Memory B cell (primary cell): Measurements from ENCODE around the gene THAP5.
"Not testable (repeated sequence)": the region's sequence is repeated elsewhere in the genome, so short reads cannot be mapped to it uniquely, and the experiment has no call there.

Experiments
- ATAC-seq: fragments of 150-1000 bp; cut with Tn5 transposase; 2 replicates; pipeline ENCODE4 v1.10.0; 2021; ENCODE audit warnings: low read depth, mild to moderate bottlenecking, moderate library complexity
- DNase-seq, 2 donors: peaks; one replicate each; pipeline ENCODE4 v3.0.0; 2022; ENCODE audit warnings: low spot score in 2 of 2
- H3K27ac Mint-ChIP-seq: one replicate; pipeline ENCODE4 v1.8.0; 2022; ENCODE audit warnings: mild to moderate bottlenecking, moderate library complexity, mixed read lengths
- H3K27me3 Mint-ChIP-seq: one replicate; pipeline ENCODE4 v1.8.0; 2022; ENCODE audit warnings: mixed read lengths
- H3K36me3 Mint-ChIP-seq: one replicate; pipeline ENCODE4 v1.8.0; 2022; ENCODE audit warnings: mild to moderate bottlenecking, mixed read lengths
- H3K4me1 Mint-ChIP-seq: one replicate; pipeline ENCODE4 v1.8.0; 2022; ENCODE audit warnings: mixed read lengths
- H3K4me3 Mint-ChIP-seq: one replicate; pipeline ENCODE4 v1.8.0; 2022; ENCODE audit warnings: mild to moderate bottlenecking, moderate library complexity, mixed read lengths
- H3K9me3 Mint-ChIP-seq: one replicate; pipeline ENCODE4 v1.8.0; 2022; ENCODE audit warnings: mixed read lengths

Gene THAP5

DNA sequence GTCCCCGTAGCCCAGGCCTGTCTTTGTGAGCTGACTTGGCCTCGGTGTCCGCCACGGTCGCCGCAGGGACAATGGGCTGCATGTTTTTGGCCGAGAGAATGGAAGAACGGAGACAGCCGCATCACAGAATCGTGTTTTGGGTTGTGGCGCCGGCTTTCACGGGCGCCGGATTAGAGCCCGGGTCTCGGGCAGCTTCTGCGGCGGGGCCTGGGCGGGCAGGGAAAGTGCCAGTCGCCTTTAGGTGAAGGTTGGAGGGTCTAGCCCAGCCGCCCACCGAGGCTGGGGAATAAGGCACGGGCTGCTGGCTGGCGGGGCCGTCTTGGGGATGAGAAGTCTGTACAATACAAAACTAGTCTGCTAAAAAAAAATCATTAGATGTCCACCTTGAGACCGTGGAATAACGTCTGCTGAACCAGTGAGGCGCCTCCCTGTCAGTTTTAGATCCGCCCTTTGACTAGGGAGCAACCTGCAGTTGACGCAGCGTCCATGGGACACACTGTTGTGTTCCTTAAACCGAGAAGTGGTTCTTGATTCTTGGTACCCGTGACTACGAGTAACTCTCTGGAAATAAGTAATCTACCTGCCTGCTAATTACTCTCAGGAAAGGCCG, 745 bp upstream of the THAP5 start:
- Mint-ChIP-seq H3K4me1 (peaks cover 16% of the 10 kb centered on the region), H3K36me3 (peaks cover 17% of the 10 kb centered on the region), H3K9me3 (peaks cover 2% of the 10 kb centered on the region), H3K27ac (peak overlapping the region; percentile 99), H3K27me3 (no peaks in the 10 kb centered on the region), H3K4me3 (peak overlapping the region; percentile 92)
- peak; percentile 39 to 44 for DNase-seq
- ATAC-seq: peak; percentile 12

DNA sequence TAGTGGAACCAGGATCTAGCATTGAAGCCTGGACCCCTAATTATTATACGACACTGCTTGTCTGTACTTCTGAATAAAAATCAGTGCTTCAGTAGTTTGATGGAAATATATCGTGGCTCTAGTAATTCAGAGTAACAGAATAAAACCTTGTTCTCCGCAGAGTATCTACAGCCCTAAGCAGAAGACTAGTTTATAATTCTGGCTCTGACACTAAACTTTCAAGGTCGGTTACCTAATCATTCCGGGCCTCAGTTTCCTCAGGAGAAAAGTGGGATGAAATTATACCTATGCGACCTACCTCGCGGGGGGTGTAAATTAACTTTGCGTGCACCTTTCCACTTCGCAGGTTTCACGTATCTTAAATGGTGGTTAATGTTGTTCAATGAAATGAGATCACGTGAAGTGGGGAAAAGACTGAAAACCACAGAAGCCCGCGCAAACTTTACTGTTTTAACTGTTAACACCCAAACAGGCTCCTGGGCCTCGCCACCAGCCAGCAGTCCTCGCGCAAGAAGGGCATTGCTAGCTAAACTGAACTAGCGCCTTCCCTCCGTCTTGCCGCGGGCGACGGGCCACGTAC, 615 bp downstream of the THAP5 start:
- Mint-ChIP-seq H3K27me3 (no peaks in the 10 kb centered on the region), H3K27ac (peak overlapping the region; percentile 99), H3K4me3 (peak overlapping the region; percentile 92), H3K4me1 (peaks cover 14% of the 10 kb centered on the region), H3K36me3 (peaks cover 18% of the 10 kb centered on the region), H3K9me3 (peaks cover 2% of the 10 kb centered on the region)
- ATAC-seq (peak; percentile 13), DNase-seq (no peak)

DNA sequence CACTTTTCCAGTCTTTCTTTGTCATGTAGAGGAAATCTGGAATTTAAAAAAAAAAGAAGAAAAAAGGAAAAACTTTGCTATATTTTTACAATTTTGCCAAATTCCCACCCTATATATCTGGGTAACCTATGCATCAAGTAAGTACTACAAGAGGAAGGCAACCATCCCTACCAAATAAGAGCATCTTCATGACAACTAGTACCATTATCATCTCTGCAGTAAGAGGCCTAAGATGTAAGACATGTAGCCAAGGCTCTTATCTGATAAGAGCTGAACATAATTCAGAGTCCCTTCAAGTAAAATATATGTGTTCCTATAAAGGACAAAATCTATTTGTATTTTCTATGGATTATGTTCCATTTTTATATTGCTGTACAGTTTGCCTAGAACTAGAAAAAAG, 3.5 kb downstream of the THAP5 start:
- ATAC-seq (no peak), DNase-seq (no peak)
- Mint-ChIP-seq H3K27me3 (no peaks in the 10 kb centered on the region), H3K4me1 (peaks cover 10% of the 10 kb centered on the region), H3K27ac (peak overlapping the region; percentile 53), H3K4me3 (no peak overlapping the region), H3K9me3 (peaks cover 2% of the 10 kb centered on the region), H3K36me3 (peaks cover 20% of the 10 kb centered on the region)

DNA sequence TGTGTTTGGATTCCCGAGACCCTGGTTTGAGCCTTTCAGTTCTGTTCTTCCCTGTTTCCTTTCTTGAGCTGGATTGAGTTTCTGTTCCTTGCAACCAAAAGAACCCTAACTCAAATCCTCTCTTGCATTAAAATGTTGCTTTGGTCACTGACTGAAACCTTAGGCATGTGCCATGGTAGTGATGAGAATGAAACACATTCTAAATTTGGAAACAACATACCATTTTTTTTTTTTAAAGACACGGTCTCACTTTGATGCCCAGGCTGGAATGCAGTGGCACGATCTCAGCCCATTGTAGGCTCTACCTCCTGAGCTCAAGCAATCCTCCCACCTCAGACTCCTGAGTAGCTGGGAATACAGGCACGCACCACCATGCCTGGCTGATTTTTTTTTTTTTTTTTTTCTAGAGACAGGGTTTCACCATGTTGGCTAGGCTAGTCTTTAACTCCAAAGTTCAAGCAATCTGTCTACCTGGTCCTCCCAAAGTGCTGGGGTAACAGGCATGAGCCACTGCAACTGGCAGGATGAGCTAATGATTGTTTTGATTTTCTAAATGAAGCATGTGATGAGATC, 8.4 kb downstream of the THAP5 start:
- Mint-ChIP-seq H3K4me1 (peaks cover 7% of the 10 kb centered on the region), H3K27me3 (no peaks in the 10 kb centered on the region), H3K27ac (no peak overlapping the region), H3K36me3 (peaks cover 34% of the 10 kb centered on the region), H3K9me3 (peaks cover 11% of the 10 kb centered on the region), H3K4me3 (no peak overlapping the region)
- ATAC-seq (no peak), DNase-seq (no peak)

DNA sequence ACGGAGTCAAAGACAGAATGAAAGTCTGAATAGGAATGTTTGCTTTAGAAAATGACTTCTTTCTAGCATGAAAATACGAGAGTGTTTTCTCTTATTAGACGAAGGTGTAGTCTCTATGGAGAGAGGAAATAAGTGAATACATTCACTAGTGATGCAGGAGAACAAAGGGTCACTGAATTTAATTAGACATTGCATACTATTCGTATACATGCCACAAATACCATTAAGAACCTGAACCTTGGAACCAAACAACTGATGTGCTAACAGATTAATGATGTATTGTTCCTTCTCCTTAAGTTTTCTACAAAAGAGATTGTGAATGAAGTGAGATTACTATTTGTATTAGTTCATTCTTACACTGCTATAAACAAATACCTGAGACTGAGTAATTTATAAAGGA, 10.3 kb downstream of the THAP5 start:
- H3K27me3 Mint-ChIP-seq: no peaks in the 10 kb centered on the region
- H3K27ac Mint-ChIP-seq: peak overlapping the region; percentile 75
- H3K4me1 Mint-ChIP-seq: peaks cover 9% of the 10 kb centered on the region
- H3K4me3 Mint-ChIP-seq: no peak overlapping the region
- H3K36me3 Mint-ChIP-seq: peaks cover 22% of the 10 kb centered on the region
- H3K9me3 Mint-ChIP-seq: peaks cover 11% of the 10 kb centered on the region
- DNase-seq (no peak), ATAC-seq (no peak)

DNA sequence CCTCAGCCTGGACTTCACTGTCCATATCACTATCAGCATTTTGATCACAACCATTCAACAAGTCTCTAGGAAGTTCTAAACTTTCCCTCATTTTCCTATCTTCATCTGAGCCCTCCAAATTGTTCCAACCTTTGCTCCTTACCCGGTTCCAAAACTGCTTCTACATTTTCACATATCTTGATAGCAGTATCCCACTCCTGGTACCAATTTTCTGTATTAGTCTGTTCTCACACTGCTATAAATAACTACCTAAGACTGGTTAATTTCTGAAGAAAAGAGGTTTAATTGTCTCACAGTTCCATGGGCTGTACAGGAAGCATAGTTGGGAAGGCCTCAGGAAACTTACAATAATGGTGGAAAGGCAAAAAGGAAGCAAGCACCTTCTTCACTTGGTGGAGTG, 11.9 kb downstream of the THAP5 start:
- Mint-ChIP-seq H3K4me3 (no peak overlapping the region), H3K36me3 (peaks cover 22% of the 10 kb centered on the region), H3K4me1 (peaks cover 17% of the 10 kb centered on the region), H3K27me3 (no peaks in the 10 kb centered on the region), H3K9me3 (peaks cover 11% of the 10 kb centered on the region), H3K27ac (no peak overlapping the region)
- DNase-seq (no peak), ATAC-seq (no peak)

DNA sequence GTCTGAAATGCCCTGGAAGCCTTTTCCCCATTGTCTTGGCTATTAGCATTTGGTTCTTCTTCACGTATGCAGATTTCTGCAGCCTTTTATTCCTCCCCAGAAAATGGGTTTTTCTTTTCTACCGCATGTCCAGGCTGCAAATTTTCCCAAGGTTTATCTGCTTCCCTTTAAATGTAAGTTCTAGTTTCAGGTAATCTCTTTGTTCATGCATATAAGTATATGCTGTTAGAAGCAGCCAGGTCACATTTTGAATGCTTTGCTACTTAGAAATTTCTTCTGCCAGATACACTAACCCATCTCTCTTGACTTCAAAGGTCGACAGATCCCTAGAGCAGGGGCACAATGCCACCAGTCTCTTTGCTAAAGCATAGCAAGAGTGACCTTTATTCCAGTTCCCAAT, 12.3 kb downstream of the THAP5 start:
- ATAC-seq (no peak), DNase-seq (no peak)
- no peak overlapping the region for H3K4me3 Mint-ChIP-seq
- peaks cover 11% of the 10 kb centered on the region for H3K9me3 Mint-ChIP-seq
- peaks cover 21% of the 10 kb centered on the region for H3K4me1 Mint-ChIP-seq
- H3K36me3 Mint-ChIP-seq: peaks cover 22% of the 10 kb centered on the region
- no peak overlapping the region for H3K27ac Mint-ChIP-seq
- H3K27me3 Mint-ChIP-seq: no peaks in the 10 kb centered on the region

DNA sequence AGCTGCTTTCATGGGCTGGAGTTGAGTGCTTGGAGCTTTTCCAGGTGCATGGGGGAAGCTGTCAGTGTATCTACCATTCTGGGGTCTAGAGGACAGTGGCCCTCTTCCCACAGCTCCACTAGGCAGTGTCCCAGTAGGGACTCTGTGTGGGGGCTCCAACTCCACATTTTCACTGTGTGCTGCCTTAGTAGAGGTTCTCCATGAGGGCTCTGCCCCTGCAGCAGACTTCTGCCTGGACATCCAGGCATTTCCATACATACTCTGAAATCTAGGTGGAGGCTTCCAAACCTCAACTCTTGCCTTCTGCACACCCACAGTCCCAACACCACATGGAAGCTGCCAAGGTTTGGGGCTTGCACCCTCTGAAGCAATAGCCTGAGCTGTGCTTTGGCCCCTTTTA, 12.8 kb downstream of the THAP5 start:
- H3K4me3 Mint-ChIP-seq, ATAC-seq, H3K27me3 Mint-ChIP-seq, DNase-seq, H3K27ac Mint-ChIP-seq: not testable (repeated sequence)
- Mint-ChIP-seq H3K9me3 (peaks cover 11% of the 10 kb centered on the region), H3K36me3 (peaks cover 22% of the 10 kb centered on the region), H3K4me1 (peaks cover 26% of the 10 kb centered on the region)

DNA sequence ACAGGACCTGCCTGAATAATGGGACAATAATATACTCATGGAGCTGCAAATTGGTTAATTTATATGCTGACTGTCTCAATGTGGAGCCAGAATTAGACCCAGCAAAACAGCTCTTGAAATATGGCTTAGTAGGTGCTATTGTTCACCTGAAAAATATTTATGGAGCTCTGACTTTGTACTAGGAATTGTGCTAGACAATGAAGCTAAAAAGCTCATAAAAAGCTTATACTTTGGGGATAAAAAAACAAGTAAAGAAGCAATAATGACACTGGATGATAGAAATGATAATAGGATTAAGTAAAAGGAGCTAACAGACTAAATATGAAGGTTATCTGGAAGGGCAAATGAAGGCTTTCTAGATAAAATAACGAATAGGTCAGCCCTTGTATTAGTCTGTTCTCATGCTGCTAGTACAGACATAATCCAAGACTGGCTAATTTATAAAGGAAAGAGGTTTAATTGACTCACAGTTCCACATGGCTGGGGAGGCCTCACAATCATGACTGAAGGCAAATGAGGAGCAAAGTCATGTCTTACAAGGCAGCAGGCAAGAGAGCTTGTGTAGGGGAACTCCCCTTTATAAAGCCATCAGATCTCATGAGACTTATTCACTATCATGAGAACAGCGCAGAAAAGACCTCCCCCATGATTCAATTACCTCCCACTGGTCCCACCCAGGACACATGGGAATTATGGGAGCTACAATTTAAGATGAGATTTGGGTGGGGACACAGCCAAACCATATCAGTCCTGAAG, 21.2 kb downstream of the THAP5 start:
- peaks cover 19% of the 10 kb centered on the region for H3K4me1 Mint-ChIP-seq
- ATAC-seq, H3K9me3 Mint-ChIP-seq, DNase-seq, H3K27ac Mint-ChIP-seq, H3K27me3 Mint-ChIP-seq, H3K4me3 Mint-ChIP-seq, H3K36me3 Mint-ChIP-seq: not testable (repeated sequence)

DNA sequence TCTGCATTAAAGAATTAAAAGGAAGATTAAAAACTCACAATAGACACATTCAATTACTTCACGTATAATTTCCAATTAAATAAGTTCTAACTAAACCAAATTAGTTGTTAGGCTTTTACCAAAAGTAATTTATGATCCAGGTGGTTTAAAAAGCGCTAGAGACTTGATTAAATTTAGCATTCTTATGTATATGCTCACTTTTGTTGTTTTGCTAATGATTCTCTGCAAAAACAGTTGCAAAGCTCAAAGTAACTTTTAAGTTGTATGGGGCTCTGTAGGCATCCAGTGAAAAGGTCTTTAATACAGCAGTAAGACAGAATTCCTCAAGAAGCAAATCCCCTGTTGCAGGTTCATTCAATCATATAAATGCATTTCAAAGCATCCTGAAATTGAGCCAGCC, 28.0 kb downstream of the THAP5 start:
- Mint-ChIP-seq H3K4me1 (peaks cover 8% of the 10 kb centered on the region), H3K9me3 (no peaks in the 10 kb centered on the region), H3K36me3 (peaks cover 2% of the 10 kb centered on the region), H3K27me3 (no peaks in the 10 kb centered on the region), H3K27ac (no peak overlapping the region), H3K4me3 (no peak overlapping the region)
- DNase-seq (no peak), ATAC-seq (no peak)

DNA sequence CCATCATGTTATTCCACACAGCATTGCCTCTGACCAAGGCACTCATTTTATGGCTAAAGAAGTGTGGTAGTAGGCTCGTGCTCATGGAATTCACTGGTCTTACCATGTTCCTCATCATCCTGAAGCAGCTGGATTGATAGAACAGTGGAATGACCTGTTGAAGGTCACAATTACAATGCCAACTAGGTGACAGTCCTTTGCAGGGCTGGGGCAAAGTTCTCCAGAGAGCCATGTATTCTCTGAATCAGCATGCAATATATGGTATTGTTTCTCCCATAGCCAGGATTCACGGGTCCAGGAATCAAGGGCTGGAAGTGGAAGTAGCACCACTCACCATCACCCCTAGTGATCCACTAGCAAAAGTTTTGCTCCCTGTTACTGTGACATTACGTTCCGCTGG, 30.8 kb downstream of the THAP5 start:
- not testable (repeated sequence) for H3K9me3 Mint-ChIP-seq, H3K27ac Mint-ChIP-seq, H3K36me3 Mint-ChIP-seq, ATAC-seq, H3K27me3 Mint-ChIP-seq, H3K4me3 Mint-ChIP-seq, DNase-seq
- peaks cover 16% of the 10 kb centered on the region for H3K4me1 Mint-ChIP-seq

DNA sequence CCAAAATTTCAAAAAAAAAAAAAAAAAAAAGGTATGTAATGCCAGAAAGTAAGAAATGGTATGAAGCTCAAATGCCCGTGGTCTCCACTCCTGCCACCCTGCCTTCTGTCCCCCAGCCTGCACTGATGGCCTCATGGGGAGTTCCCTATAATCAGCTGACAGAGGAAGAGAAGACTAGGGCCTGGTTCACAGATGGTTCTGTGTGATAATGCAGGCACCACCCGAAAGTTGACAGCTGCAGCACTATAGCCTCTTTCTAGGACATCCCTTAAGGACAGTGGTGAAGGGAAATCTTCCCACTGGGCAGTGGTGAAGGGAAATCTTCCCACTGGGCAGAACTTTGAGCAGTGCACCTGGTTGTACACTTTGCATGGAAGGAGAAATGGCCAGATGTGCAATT, 31.3 kb downstream of the THAP5 start:
- not testable (repeated sequence) for H3K27me3 Mint-ChIP-seq, H3K4me3 Mint-ChIP-seq, H3K36me3 Mint-ChIP-seq, H3K27ac Mint-ChIP-seq, H3K9me3 Mint-ChIP-seq, DNase-seq
- H3K4me1 Mint-ChIP-seq: peaks cover 16% of the 10 kb centered on the region
- peak; percentile 38 for ATAC-seq

DNA sequence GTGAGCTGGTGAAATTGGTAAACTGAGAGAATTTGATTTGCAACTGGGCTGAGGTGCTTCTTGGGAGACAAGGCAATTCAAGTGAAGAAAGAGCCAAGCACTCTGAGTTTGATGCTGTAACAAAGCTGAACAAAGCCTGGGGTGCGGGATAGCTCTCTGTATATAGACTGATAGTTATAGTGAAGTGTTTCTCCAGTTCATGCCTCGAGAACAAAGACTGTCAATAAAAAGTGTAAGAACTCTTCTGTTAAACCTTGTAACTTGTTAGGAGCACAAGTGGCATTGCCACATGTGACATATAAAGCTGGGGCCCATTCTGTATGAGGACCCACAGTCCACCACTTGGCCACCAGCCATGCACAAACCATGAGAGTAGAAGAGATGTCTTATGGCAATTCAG, 32.3 kb downstream of the THAP5 start:
- Mint-ChIP-seq H3K9me3 (no peaks in the 10 kb centered on the region), H3K27me3 (no peaks in the 10 kb centered on the region), H3K4me1 (peaks cover 16% of the 10 kb centered on the region), H3K27ac (no peak overlapping the region), H3K4me3 (no peak overlapping the region), H3K36me3 (peaks cover 2% of the 10 kb centered on the region)
- no peak for ATAC-seq
- DNase-seq: no peak

DNA sequence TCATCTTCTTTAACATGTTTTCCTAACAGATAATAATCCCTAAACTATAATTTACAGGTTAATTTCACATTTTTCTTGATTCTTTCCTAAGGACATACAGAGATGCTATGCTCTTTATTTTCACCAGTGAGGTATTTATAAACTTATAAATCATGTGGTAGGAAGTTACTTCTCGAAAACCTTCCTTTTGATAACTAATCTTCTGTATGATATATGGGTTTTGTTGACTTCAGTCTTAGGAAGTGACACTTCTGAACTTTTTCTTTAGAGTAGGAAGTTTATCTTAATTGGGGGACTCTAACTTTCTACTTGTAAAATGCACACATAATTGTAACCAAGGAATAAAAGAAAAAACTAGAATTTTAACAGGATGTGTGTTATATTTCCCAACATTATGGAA, 33.8 kb downstream of the THAP5 start:
- no peak overlapping the region for H3K4me3 Mint-ChIP-seq

More for the DNA sequence above, 33.8 kb downstream of the THAP5 start:
- Mint-ChIP-seq H3K4me1 (peaks cover 16% of the 10 kb centered on the region), H3K27ac (no peak overlapping the region), H3K9me3 (no peaks in the 10 kb centered on the region), H3K27me3 (no peaks in the 10 kb centered on the region), H3K36me3 (peaks cover 2% of the 10 kb centered on the region)
- no peak for DNase-seq
- ATAC-seq: no peak
